Measurements from ENCODE around the gene FLT3. TPM values are rescaled to one million over a fixed set of nuclear protein-coding genes. Genes with fewer than 3 reads are reported as not detected.

The FLT3 gene
- total RNA-seq, 2 donors from 2014 or later = 0.27 to 2.4 TPM

- Histone ChIP-seq H3K9me3 (no peaks in the 10 kb centered on the region), H3K4me1 (replicated peaks) (no peaks in the 10 kb centered on the region), H3K27me3 (replicated peaks; ENCODE audit: insufficient read depth) (peaks cover 7% of the 10 kb centered on the region), H3K27ac (no peak overlapping the region), H3K36me3 (no peaks in the 10 kb centered on the region), H3K4me3 (no peak overlapping the region)
- WGBS = 63% methylated on average over 13 of the region's 13 CpGs
- DNase-seq (ENCODE audit: low spot score) = no peak
- TF ChIP-seq CTCF (IDR thresholded peaks at IDR 0.05) = peak in 1 of 4 experiments; percentile 10
- TF ChIP-seq POLR2AphosphoS5 (IDR thresholded peaks at IDR 0.05) = no peak
- intact Hi-C loops (cut with DNase I) = no loop called here
Observed at GRCh38 chr13:28058866-28059613, 41.3 kb downstream of the FLT3 start.

- H3K27ac ChIP-seq = no peak overlapping the region
- H3K4me3 ChIP-seq = no peak overlapping the region
- no peaks in the 10 kb centered on the region for H3K36me3 ChIP-seq
- no peaks in the 10 kb centered on the region for H3K9me3 ChIP-seq
- 84% methylated on average over 13 of the region's 13 CpGs for WGBS
- no peak for DNase-seq (ENCODE audit: low spot score)
- H3K27me3 ChIP-seq (replicated peaks; ENCODE audit: insufficient read depth) = peaks cover 3% of the 10 kb centered on the region
- no peaks in the 10 kb centered on the region for H3K4me1 ChIP-seq (replicated peaks)
- intact Hi-C loops (cut with DNase I) = no loop called here
- TF ChIP-seq CTCF (IDR thresholded peaks at IDR 0.05) = no peak
- TF ChIP-seq POLR2AphosphoS5 (IDR thresholded peaks at IDR 0.05) = no peak
- no peak for TF ChIP-seq POLR2A (IDR thresholded peaks at IDR 0.05)
Observed at GRCh38 chr13:28056970-28057712, 43.2 kb downstream of the FLT3 start.

- no peak for TF ChIP-seq POLR2A (IDR thresholded peaks at IDR 0.05)
- no peak for TF ChIP-seq CTCF (IDR thresholded peaks at IDR 0.05)
- no peak for TF ChIP-seq POLR2AphosphoS5 (IDR thresholded peaks at IDR 0.05)
- intact Hi-C loops (cut with DNase I) = no loop called here
- H3K4me1 ChIP-seq (replicated peaks) = no peaks in the 10 kb centered on the region
- no peak overlapping the region for H3K27ac ChIP-seq
- no peaks in the 10 kb centered on the region for H3K9me3 ChIP-seq
- H3K27me3 ChIP-seq (replicated peaks; ENCODE audit: insufficient read depth) = peaks cover 2% of the 10 kb centered on the region
- WGBS = 69% methylated on average over 9 of the region's 9 CpGs
- H3K36me3 ChIP-seq = no peaks in the 10 kb centered on the region
- DNase-seq (ENCODE audit: low spot score) = no peak
- no peak overlapping the region for H3K4me3 ChIP-seq
Observed at GRCh38 chr13:28056426-28056825, 44.0 kb downstream of the FLT3 start.

GRCh38 chr13:28055357-28055756 is 45.0 kb downstream of the FLT3 start:
- WGBS = 62% methylated on average over 2 of the region's 2 CpGs
- intact Hi-C loops (cut with DNase I) = no loop called here
- no peaks in the 10 kb centered on the region for H3K36me3 ChIP-seq

More at GRCh38 chr13:28055357-28055756, 45.0 kb downstream of the FLT3 start:
- H3K4me3 ChIP-seq = no peak overlapping the region
- no peak for TF ChIP-seq POLR2A (IDR thresholded peaks at IDR 0.05)
- TF ChIP-seq CTCF (IDR thresholded peaks at IDR 0.05) = no peak
- no peak for TF ChIP-seq POLR2AphosphoS5 (IDR thresholded peaks at IDR 0.05)
- peaks cover 2% of the 10 kb centered on the region for H3K27me3 ChIP-seq (replicated peaks; ENCODE audit: insufficient read depth)
- DNase-seq (ENCODE audit: low spot score) = no peak
- H3K27ac ChIP-seq = no peak overlapping the region
- H3K9me3 ChIP-seq = no peaks in the 10 kb centered on the region
- no peaks in the 10 kb centered on the region for H3K4me1 ChIP-seq (replicated peaks)
